ENCODE data around the gene HOXA7. TPM values are rescaled to one million over a fixed set of nuclear protein-coding genes. Genes with fewer than 3 reads are reported as not detected.

Gene HOXA7
- total and polyA plus RNA-seq, 2 donors (not counting 3 experiments of a cell fraction or from before 2014, with no cell fraction given), result 18.1 to 18.5 TPM

DNA sequence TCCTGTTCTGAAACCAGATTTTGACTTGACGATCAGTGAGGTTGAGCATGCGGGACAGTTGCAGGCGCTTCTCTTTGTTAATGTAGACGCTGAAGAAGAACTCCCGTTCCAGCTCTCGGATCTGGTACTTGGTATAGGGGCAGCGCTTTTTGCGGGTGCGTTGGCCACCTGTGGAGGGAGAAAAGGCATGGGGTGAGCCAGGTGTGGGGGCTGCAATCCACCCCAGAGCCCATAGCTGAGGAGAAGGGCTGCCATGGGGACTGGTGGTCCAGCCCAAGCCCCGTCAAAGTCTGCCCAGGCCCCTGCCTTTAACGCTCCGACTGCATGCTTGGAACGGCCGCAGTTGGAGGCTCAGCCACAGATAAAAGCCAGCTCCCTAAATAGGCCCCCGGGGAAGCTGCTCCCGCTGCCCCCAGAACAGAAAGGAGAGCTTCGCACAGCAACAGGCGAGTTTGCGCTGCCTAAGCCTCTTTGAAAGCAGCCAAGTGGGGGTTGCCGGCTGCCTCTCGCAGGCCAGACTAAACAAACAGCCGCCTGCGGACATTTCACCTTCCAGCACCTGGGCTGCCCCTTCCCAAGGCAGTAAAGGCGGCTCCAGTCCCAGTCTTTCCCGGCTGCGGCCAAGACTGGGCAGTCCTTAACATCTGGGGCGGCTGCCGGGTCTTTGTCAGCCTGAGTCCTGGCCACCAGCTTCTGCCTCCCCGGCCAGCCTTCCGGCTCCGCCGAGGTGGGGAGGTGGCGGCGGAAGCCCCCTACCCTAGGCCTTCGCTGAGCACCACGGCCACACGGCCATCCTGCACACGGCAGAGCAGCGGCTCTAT is 26.6 kb upstream of the HOXA7 start:
- Histone ChIP-seq H3K4me3 (replicated peaks in 1 of 3; ENCODE audit: insufficient read depth in 1 of 3, low read depth in 1 of 3, low read length in 3 of 3) (peak overlapping the region; percentile 82 to 91 (median 84)), H3K4me1 (ENCODE audit: control insufficient read depth, extremely low read depth, insufficient read depth, low read length) (peaks cover 58% of the 10 kb centered on the region), H3K79me2 (ENCODE audit: control insufficient read depth, insufficient read depth, low read length) (peaks cover 87% of the 10 kb centered on the region), H3K27ac (ENCODE audit: insufficient read depth, low read depth, low read length) (peak overlapping the region; percentile 90), H3K4me2 (ENCODE audit: insufficient read depth, low read length) (peak overlapping the region; percentile 82), H3K36me3 (ENCODE audit: control insufficient read depth in 2 of 2, extremely low read depth in 1 of 2, insufficient read depth in 2 of 2, low read length in 2 of 2) (no peaks in the 10 kb centered on the region), H3K9me1 (replicated peaks; ENCODE audit: control insufficient read depth, extremely low read depth, insufficient read depth, low read length) (no peaks in the 10 kb centered on the region), H3K27me3 (ENCODE audit: control insufficient read depth in 2 of 2, insufficient read depth in 2 of 2, low read length in 2 of 2) (no peaks in the 10 kb centered on the region), H3K9me3 (replicated peaks; ENCODE audit: control insufficient read depth, insufficient read depth, low read length) (no peaks in the 10 kb centered on the region), H4K20me1 (replicated peaks; ENCODE audit: control insufficient read depth, extremely low read depth, insufficient read depth, low read length) (no peaks in the 10 kb centered on the region), H2AFZ (ENCODE audit: low read depth, low read length) (peak overlapping the region; percentile 3), H3K9ac (replicated peaks; ENCODE audit: extremely low read depth, insufficient read depth, low read length) (peak overlapping the region; percentile 88)
- ChIA-PET POLR2A (interaction anchor here (0.8 kb wide), 1 partner anchor 65 kb away, joined by 3 read pairs; no protein-coding TSS in a partner anchor), CTCF (interaction anchor here (0.9 to 6.0 kb wide), 8 partner anchors 10 to 911 kb away, joined by 3 to 49 read pairs (median 5); partner anchors contain the start of gene HOXA10)
- FAIRE-seq (peak; percentile 49), DNase-seq (ENCODE audit: low read depth, low spot score) (peak; percentile 50)
- intact Hi-C loops (cut with micrococcal nuclease) (no loop called here), dilution Hi-C loops (cut with MboI; ENCODE audit: extremely low pct_ligation_motif_present, low sequenced_read_pairs) (no loop called here)
- no TSS peak for BruUV-seq (replicated peaks)
- no peak for TF ChIP-seq FOS (IDR thresholded peaks at IDR 0.05; ENCODE audit: borderline replicate concordance, insufficient read depth, low read length)
- no peak for TF ChIP-seq POLR2A (IDR thresholded peaks at IDR 0.05; ENCODE audit: low read depth, low read length)
- TF ChIP-seq MYC (IDR thresholded peaks at IDR 0.05; ENCODE audit: low read depth, low read length), result no peak
- TF ChIP-seq POLR2AphosphoS5 (IDR thresholded peaks at IDR 0.05; ENCODE audit: insufficient read depth, low read depth, low read length), result no peak
- TF ChIP-seq JUN (IDR thresholded peaks at IDR 0.05; ENCODE audit: borderline replicate concordance, insufficient read depth, insufficient read length, low read depth), result no peak
- TF ChIP-seq, protein P1, sequence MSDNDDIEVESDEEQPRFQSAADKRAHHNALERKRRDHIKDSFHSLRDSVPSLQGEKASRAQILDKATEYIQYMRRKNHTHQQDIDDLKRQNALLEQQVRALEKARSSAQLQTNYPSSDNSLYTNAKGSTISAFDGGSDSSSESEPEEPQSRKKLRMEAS (IDR thresholded peaks at IDR 0.05; ENCODE audit: insufficient read depth, insufficient read length), result no peak
- TF ChIP-seq GATA2 (IDR thresholded peaks at IDR 0.05; ENCODE audit: insufficient read depth, insufficient read length, low read depth, low read length), result no peak
- no peak for TF ChIP-seq EZH2 (IDR thresholded peaks at IDR 0.05; ENCODE audit: borderline replicate concordance, low read depth, low read length, severe bottlenecking)
- TF ChIP-seq, protein P2, sequence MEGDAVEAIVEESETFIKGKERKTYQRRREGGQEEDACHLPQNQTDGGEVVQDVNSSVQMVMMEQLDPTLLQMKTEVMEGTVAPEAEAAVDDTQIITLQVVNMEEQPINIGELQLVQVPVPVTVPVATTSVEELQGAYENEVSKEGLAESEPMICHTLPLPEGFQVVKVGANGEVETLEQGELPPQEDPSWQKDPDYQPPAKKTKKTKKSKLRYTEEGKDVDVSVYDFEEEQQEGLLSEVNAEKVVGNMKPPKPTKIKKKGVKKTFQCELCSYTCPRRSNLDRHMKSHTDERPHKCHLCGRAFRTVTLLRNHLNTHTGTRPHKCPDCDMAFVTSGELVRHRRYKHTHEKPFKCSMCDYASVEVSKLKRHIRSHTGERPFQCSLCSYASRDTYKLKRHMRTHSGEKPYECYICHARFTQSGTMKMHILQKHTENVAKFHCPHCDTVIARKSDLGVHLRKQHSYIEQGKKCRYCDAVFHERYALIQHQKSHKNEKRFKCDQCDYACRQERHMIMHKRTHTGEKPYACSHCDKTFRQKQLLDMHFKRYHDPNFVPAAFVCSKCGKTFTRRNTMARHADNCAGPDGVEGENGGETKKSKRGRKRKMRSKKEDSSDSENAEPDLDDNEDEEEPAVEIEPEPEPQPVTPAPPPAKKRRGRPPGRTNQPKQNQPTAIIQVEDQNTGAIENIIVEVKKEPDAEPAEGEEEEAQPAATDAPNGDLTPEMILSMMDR (IDR thresholded peaks at IDR 0.05; ENCODE audit: extremely low read depth in 1 of 2, insufficient read depth in 1 of 2, low read depth in 1 of 2, low read length in 2 of 2), result no peak
